GM18498 (cell line): ENCODE data around the gene CIAO2B.

ENCODE experiments used
- ATAC-seq: cut with Tn5 transposase; IDR thresholded peaks from one replicate; pipeline ENCODE4 v1.9.1; 2021; ENCODE audit warnings: mild to moderate bottlenecking, moderate library complexity; ENCODE audit not compliant: unreplicated experiment

Gene CIAO2B

DNA sequence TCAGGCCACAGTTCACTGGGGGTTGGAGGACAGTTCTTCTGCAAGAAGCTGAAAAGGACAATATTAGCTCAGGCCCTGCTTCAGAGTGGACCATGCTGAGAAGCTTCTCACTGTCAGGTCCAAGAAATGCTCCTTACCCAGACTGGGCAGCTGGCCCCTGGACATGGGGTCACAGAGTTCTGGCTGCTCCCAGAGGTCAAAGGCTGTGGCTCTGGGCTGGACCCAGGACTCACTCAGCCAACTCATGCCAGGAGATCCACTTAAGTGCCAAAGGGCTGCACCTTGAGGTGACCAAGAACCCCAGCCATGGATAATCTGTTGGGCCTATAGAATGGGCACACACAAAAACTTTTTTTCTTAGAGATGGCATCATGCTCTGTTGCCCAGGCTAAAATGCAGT, 5.2 kb upstream of the CIAO2B start:
- no peak for ATAC-seq

DNA sequence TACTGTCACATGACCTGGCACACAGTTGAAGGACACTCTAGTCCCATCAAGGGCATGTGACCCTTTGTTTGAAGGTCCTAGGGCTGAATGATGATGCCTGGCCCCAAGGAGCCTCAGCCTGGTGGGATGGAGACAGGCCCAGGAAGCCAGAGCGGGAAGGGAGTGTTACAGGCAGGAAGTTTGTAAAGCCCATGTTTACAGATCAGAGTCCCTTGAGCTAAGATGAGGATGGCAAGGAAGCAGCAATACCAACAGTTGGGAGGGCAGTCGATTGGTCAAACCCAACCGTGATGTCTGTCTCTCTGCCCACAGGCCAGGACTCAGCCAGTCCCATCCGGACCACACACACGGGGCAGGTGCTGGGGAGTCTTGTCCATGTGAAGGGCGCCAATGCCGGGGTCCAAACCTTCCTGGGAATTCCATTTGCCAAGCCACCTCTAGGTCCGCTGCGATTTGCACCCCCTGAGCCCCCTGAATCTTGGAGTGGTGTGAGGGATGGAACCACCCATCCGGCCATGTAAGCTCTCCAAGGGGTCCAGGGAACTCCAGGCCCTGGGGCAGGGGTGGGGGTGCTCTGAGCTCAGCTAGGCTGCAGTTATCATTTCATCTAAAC, 3.6 kb upstream of the CIAO2B start:
- ATAC-seq = no peak

DNA sequence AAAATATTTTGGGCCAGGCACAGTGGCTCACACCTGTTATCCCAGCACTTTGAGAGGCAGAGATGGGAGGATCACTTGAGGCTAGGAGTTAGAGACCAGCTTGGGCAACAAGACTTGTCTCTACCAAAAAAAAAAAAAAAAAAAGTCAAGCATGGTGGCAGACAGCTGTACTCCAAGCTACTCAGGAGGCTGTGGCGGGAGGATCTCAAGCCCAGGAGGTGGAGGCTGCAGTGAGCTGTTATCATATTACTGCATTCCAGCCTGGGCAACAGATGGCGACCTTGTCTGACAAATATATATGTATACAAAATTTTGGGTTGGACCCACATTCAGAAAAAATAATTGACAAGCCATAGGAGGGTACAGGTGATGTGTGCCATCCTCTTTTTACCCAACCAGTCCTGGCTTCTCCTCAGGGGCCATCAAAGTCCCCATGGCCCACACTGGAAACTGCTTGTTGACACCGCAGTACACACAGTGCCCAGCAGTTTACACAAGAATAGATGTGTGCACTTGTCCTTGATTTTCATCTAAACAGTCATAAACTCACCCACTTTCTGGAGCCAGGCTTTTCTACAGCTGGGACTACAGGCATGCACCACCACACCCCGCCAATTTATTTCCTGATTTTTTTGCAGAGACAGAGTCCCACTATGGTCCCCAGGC, 2.8 kb upstream of the CIAO2B start:
- no peak for ATAC-seq

DNA sequence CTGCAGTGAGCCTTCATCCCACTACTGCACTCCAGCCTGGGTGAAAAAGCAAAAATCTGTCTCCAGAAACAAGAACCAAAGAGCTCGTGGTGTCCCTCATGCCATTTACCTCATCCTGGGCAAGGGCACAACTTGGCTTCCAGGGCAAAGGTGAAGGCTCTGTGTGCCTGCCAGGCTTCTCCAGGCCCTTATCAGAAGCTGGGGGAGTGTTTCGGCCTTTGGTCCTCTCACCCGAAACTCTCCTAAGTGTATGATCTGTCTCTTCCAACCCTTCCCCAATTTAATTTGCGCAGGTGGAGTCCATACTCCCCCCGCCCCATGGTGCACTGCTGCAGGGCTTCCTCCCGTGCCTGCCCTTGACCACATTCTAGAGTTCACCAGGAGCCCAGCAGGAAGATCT, 2.3 kb upstream of the CIAO2B start:
- ATAC-seq = no peak

DNA sequence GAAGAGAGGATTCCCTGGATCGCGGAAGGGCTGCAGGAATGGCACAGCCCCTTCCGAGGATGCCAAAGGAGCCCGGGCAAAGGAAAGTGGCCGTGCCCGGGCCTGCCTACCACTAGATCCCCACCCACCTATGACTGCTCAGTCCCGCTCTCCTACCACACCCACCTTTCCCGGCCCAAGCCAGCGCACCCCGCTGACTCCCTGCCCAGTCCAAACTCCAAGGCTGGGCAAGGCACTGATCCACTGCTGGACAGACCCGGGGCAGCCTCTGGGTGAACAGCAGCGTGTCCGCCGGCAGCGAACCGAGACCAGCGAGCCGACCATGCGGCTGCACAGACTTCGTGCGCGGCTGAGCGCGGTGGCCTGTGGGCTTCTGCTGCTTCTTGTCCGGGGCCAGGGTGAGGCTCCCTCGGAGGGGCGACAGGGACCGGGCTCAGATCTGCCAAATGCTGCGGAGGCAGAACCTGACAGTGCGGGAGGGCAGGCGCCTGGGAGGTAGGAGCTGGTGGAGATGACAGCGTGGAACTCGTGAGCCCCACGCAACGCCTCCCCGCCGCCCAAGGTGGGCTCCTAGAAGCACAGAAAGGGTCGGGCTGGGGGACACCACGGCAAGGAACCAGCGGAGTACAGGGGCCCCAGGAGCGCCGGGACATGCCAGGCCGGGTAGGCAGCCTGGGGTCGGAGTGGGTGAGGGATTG, 1.3 kb upstream of the CIAO2B start, which contains the start of gene CES2:
Gene CES2 (plus strand): TSS at position 203 of the 698 bp plus-strand sequence. CDS start 120 bp downstream, at position 323.
- ATAC-seq = no peak

DNA sequence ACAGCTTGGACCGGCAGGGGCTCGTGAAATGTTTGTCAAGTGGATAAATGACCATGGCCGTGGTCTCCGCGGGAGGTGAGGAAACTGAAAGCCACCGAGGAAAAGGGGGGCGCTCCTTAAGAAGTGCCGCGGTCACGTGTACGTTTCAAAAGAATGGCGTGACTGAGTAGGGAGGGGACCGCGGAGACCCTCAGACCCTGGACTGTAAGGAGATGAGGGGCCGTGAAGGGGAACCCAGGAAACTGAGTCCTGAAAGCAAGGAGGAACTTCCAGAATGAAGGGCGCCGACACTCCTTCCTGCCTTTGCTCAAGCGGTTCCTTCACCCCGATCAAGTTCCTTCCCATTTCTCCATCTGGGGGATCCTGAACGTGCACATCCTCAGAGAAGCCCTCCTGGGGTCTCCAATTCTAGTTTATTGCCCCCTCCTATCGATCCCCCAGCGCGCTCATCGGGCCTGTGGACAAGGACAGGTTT, 674 bp upstream of the CIAO2B start:
- ATAC-seq = peak; percentile 21

DNA sequence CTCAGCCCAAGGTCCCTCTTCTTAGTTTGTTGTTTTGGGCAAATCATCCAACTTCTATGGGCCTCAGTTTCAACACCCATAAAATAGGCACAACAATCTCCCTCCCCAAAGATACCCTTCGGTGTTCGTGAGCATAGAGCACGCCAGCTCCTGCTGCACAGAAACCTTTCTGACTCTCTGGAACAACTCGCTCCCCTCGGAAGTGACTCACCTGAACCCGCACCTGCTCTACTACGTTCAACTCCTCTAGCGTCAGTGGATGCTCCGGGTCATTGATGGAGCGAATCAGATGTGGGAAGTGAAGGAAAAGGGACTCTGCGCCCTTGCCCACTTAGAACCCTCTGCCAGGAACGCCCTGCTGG, 445 bp downstream of the CIAO2B start:
- ATAC-seq = peak; percentile 16

DNA sequence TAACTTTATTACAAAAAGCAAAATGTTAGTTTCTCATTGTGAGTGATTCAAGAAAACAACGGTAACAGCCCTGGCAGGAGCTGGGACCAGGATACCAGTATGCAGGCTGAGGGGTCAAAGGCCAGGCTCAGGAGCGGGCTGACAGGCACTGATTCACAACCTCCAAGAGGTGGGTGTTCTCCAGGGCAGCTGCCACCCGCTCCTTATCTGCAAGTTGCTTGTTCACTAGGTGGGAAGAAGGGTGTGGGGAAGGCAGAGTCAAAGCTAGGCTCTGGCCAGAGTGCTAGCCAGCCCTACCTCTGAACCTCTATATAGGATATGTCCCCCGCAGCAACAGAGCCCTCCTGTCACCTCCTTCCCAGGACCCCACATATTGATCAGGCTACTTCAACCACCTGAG, 2.1 kb downstream of the CIAO2B start:
- no peak for ATAC-seq

DNA sequence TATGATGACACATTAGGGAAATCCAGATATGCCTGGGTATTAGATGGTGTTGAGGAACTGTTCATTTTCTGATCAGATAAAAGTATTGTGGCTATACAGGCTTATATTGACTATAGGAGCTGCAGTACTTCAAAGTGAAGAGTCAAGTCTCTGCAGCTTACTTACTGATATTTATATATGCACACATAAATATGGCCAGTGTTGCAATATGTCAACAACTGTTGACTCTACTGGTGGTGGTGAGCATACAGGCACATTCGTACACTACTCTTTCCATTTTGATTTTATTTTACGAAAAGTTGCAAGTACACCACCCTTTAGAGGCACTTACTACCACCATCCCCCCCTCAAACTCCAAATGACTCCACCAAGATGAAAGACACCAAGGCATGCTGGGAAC, 2.5 kb downstream of the CIAO2B start:
- no peak for ATAC-seq

DNA sequence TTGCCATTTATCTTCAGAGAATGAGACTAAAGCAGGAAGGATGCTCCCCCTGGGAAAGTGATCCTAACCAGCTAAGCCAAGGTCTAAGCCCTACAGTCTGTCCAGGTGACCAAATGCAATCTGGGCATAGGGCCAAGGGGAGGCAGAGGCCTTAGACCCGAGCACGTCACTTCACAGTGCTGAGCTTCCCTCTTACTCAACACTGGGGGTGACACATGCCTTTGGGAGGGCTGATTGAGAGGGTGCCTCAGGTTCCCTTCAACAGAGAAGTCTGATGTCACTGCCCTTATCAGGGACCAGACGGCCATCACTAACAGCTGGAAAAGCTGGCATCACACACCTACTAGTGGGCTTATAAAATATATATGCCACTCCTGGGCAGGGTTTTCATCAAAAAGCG, 4.0 kb downstream of the CIAO2B start:
- ATAC-seq = no peak

DNA sequence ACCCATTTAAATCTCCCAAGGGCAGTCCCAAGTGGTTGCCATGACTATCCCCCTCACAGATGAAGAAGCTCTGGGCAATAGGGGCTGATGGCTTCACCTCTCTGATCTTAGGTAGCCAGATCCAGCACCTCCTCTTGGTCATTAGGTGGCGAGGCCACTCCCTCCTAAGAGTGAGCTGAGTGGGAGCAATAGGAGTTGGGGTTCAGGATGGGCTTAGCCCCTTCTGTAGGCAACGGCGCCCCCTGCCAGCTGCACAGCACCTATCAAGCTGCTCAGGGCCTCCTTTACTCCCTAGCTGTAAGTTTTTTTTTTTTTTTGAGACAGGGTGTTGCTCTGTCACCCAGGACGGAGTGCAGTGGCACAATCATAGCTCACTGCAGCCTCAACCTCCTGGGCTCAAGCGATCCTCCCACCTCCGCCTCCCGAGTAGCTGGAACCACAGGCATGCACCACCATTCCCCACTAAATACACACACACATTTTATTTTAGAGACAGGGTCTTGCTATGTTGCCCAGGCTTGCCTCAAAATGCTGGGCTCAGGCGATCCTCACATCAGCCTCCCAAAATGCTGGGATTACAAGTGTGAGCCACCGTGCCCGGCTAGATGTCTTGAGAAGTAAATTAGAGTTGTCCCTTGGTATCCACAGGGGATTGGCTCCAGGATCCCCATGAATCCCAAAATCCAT, 5.4 kb downstream of the CIAO2B start:
- ATAC-seq = no peak

DNA sequence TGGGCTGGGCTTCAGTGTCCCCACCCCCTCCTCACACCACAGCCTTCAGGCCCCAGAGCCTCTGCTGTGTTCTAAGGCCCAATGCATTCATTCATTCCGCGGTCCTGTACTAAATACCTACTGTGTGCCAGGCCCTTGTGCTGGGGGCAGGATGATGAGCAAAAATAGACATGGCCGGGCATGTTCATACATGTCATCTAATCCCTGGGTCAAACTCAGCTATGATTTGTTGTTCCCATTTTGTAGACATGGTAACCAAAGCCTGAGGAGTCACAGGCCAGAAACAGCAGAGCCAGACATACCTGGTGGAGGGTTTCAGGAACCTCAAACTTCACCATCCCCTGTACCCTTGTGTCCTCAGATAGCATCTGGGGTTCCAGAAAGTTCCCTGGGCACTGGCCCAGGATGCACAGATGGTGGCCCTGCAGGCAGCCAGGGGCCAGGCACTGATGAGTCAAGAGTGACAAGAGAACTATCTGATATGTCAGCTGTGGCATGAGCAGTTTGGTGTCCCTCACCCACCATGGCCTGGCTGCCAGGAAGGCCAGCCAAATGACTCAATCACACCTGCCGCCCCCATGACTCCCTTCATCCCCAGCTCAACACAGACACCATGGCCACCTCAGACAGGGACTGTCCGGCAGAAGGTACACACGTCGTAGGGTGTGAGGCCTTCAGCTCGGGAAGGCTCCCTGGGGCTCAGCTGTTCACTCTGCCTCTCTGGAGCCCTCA, 6.1 kb downstream of the CIAO2B start:
- no peak for ATAC-seq

DNA sequence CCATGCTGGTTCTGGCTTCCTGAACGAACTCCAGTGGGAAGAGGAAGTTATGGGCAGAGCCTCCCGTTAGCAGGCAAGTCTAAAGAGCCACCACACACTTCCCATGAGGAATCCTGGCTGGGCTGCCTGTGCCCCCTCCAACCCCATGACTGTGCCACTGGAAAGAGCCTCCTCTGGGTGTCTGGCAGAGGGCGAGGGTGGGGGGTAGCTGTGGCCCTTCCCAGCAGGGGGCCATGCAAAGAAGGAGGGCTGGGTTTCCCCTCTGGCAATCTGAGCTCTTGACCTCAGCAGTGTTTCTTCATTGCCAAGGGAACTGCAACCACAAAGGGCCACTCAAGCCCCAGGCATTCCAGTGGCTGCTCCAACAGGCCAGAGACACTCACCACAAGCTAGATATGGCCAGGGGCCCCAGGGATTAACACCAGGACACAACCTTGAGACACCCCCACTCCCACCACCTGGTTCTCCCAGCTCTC, 7.2 kb downstream of the CIAO2B start:
- no peak for ATAC-seq

DNA sequence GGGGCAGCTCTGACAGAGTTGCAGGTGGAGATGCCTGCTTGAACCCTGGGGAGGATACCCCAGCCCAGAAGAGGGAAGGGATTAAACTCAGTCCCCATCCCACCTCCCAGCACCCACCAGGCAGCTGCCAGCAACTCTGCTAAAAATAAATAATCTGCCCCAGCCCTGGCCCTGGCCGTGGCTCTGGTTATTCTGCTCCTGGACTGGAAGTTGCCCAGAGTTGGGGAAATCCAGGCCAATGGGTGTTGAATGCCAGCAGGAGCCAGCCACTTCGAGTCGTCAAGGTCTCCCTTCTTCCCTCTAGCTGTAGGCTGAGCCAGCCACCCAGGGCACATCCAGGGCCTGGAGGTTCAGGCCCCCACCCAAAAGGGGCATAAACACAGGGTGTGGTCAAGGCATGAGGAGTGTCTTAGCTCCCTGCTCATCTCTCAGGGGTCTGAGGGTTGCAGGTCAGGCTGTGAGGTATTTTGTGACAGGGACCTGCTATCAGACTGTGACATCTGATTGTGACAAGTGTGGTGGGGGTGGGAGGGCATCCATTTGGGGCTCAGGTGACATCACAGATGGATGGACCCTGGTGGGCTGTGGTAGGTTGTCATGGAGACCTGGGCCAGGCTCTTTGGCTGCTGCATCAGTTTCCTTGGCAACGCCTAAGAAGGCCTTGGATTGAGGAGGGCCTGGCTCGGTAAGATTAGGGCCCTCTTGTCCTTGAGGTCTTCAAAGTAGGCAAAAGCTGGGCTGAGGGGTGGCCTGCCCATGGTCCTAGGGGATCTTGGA, 7.8 kb downstream of the CIAO2B start:
- no peak for ATAC-seq

DNA sequence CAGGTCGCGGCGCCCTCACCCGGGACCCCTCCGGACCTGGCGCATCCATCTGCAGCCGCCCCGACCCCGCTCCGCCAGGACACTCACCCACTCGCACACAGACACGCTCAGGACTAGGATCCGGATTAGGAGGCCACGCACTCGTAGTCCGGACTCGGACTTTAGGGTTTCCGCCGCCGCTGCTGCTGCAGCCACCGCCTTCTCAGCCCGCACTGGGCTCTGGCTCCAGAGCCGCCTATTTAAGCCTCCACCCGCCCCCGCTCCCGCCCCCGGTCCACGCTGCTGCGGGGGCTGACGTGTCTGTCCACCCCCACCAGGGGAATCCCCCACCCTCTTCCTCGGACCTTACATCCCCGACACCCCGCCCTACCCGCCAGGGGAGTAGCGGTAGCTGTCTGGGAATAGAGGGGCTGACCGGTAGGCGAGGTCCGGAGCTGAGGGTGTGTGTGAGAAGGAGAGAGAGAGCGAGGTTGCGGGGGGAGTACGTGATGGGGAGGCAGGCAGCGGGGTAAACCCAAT, 8.8 kb downstream of the CIAO2B start, which contains the start of gene RRAD:
Gene RRAD (minus strand): TSS at position 214 of the 519 bp plus-strand sequence. CDS start 356 bp downstream, outside the sequence.
- peak; percentile 16 for ATAC-seq

DNA sequence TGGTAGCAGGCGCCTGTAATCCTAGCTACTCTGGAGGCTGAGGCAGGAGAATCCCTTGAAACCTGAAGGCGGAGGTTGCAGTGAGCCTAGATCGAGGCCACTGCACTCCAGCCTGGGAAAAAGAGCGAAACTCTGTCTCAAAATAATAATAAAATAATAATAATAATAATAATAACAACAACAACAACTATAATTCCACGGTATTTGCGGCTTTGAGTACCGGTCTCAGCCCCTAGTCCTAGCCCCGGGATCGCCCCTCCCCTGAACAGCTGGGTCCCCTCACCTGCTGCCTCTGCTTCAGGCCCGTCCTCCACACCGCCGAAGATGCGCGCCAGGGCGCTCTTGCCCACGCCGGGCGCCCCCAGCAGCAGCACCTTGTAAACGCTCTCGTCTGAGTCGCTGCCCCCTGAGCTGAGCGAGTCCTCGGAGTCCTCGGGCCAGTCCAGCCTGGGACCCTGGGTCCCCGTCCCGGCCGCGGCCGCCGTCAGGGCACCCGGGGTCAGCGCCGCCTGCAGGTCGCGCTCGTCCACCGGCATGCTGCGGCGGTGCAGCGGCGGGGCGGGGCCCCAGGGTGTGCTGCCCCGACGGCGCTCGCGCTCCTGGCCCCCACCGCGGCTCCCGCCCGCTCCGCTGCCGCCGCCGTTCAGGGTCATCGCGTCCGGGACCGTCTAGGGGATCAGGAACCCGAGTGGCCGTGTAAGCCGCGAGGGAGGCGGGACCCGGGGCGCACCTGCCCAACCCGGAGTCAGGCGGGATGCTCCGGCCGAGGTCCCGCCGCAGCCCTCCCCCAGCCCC, 9.5 kb downstream of the CIAO2B start:
- peak; percentile 49 for ATAC-seq

DNA sequence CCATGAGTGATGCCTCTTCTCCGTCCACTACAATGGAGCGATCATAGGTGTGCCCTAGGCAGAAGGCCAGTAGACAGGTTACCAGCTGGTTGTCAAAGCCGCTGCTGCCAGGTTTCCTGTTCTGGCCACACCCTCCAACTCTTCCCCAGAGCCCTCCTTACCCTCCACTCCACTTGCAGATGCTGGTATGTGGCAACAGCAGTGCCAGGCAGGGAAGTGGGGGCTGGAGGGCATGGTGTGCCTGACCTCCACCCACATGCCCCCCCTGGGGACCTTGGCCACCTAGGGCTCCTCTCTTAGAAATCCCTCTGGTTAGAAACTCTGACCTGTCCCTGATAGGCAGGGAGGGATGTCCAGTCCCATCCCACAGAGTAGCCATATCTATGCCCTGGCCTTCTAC, 10.3 kb downstream of the CIAO2B start:
- ATAC-seq = no peak

DNA sequence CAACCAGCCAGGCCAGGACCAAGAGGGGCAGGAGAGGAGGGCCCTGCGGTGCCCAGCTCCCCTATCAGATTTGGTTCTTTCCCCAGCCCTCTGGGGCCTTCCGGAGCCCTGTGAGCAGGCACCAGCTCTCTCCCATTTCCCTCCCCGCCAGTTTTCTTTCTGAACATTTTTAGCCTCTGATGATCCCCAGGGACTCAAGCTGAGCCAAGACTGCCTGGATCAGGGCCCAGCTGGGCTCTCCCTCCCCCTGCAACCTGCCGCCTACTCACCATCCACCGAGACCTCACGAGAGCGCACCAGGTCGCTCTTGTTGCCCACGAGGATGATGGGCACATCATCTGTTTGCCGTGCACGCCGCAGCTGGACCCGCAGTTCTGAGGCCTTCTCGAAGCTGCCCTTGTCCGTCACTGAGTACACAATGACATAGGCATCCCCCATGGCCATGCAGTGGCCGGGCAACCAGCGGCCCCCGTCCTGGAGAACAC, 10.9 kb downstream of the CIAO2B start:
- ATAC-seq = no peak
